Measurements from ENCODE around the gene TUBA1C.
A peak's percentile ranks its signal among the peaks of the same experiment; 100 is the strongest.

TUBA1C gene

DNA sequence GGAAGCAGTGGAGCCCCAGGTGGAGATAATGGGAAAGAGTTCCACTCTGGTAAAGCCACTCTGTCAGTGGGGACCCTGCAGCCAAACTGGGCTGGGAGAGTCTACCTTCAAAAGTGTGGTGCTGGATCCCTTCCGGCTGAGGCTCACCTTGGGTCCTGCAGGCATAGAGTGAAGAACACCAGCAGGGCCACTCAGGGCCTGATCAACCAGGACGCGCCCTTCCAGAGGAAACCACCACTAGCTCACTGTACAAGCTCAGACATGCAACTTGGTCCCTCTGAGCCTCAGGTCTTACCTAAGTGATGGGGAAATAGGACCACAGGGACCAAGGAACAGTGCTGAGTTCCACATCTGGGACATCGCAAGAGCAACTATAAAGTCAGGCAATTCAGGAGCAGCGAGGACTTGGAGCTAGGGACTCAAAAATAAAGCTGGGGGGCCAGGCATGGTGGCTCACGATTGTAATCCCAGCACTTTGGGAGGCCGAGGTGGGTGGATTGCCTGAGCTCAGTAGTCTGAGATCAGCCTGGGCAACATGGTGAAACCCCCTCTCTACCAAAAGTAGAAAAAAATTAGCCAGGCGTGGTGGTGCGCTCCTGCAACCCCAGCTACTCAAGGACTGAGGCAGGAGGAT lies 24.2 kb downstream of the TUBA1C start:
- H3K27ac ChIP-seq, result no peak overlapping the region
- TF ChIP-seq ZFX (IDR thresholded peaks at IDR 0.05), result no peak
- TF ChIP-seq, protein P1, sequence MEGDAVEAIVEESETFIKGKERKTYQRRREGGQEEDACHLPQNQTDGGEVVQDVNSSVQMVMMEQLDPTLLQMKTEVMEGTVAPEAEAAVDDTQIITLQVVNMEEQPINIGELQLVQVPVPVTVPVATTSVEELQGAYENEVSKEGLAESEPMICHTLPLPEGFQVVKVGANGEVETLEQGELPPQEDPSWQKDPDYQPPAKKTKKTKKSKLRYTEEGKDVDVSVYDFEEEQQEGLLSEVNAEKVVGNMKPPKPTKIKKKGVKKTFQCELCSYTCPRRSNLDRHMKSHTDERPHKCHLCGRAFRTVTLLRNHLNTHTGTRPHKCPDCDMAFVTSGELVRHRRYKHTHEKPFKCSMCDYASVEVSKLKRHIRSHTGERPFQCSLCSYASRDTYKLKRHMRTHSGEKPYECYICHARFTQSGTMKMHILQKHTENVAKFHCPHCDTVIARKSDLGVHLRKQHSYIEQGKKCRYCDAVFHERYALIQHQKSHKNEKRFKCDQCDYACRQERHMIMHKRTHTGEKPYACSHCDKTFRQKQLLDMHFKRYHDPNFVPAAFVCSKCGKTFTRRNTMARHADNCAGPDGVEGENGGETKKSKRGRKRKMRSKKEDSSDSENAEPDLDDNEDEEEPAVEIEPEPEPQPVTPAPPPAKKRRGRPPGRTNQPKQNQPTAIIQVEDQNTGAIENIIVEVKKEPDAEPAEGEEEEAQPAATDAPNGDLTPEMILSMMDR (conservative IDR thresholded peaks at IDR 0.05), result no peak

DNA sequence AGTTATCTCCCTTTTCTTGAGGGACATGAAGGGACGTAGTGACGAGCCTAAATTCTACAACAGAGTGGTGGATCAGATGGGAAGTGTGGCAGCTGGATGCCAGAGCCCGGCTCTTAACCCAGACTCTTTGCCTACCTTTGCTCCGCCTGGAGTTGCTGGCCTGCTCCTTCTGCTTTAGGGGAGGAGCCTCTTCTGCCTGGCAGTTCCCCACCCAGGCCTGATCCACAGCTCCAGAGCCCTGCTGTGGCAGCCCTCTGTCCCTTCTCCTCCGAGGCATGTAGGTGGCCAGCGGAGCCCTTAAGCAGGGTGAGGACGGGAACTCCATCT lies 27.8 kb downstream of the TUBA1C start:
- TF ChIP-seq ZFX (IDR thresholded peaks at IDR 0.05), result peak; percentile 68; the same call in 1 of the 2 replicates
- TF ChIP-seq, protein P1 (conservative IDR thresholded peaks at IDR 0.05), result no peak

DNA sequence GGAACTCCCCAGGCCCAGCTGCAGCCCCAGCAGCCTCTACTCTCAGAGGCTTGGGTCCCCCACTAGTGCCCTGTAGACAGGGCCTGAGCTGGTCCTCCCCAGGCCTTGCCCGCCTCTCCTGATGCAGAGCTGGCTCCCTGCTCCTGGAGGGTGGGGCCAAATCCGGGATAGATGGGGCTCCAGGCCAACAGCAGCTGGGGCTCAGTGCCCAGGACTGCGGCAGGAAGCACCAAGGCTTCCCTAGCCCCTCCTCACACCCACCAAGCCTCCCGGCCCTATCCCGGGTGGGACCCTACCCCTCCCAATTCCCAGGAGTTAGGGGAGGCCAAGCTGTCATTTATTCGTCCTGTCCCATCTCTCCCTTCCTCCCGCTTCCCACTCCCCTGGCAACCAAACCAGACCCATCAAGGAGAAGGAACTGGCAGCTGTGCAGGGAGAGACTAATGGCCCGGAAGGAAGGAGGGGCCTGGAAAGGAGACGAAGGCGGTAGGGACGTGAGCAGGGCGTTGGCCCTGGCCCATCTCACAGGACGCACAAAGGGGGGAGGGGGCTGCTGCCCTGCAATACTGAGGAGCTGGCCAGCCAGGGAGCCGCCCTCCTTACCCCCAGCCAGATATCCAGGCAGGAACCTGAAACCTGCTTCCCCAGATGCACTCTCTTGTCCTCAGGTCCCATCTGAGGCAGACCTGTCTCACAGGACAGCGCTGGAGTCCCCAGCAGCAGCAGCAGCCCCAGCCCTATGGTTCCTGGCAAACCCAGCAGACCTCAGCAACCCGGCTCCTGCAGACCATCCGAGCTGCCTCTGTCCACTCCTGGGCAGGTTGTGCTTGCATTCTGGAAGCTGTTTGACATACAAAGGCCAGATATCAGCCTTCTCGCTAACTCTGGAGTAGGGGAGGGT lies 28.4 kb downstream of the TUBA1C start:
- peak overlapping the region; percentile 79 for H3K27ac ChIP-seq
- TF ChIP-seq ZFX (IDR thresholded peaks at IDR 0.05), result no peak
- TF ChIP-seq, protein P1 (conservative IDR thresholded peaks at IDR 0.05), result no peak

More for the DNA sequence above, 27.8 kb downstream of the TUBA1C start:
- H3K27ac ChIP-seq, result peak overlapping the region; percentile 79

DNA sequence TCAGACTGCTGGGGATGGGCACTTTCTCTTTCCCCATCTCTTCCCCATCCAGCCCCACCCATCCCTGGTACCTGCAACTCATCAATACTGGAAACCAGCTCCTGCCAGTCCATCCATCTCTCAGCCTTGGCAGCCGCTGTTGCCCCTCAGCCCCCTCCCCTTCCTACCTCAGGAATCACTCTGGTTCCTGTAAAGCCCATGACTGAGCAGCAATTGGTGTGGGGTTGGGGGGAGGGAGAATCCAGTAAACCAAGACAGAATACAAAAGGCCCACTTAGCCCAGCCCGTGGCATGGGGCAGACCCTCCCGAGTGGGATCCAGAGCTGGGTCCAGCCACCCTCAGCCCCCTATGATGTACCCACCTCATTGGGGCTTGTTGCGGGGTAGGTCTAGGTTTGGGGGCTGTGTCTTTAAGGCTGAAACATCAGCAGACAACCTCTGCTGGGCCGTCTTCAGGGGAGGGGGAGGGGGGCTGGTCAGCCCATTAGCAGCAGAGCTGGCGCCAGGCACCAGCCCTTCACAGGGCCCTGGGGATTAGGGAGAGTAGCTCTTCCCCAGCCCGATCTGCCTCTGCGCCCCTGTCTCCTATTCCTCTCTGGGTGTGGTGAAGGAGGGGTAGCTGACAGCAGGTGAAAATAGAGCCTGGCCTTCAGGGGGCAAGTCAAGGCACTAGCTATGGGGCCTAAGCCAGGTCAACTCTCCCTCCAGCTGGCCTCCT lies 29.4 kb downstream of the TUBA1C start:
- TF ChIP-seq ZFX (IDR thresholded peaks at IDR 0.05), result no peak
- TF ChIP-seq, protein P1 (conservative IDR thresholded peaks at IDR 0.05), result no peak
- H3K27ac ChIP-seq, result peak overlapping the region; percentile 79

DNA sequence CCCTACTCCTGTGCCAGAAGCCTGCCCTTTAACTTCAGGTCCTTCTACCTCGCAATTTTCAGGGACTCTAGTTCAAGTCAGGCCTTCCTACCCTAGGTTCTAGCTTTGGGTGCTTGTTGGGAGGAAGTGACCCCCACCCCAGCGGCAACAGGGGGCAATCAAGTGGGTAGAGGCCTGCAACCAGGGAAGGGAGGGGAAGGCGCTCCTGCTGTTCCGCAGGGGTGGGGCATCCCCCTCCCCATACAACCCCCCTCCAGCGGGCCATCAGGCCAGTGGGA lies 29.9 kb downstream of the TUBA1C start:
- H3K27ac ChIP-seq, result peak overlapping the region; percentile 79; the same call in 1 of the 2 replicates
- no peak for TF ChIP-seq ZFX (IDR thresholded peaks at IDR 0.05)

DNA sequence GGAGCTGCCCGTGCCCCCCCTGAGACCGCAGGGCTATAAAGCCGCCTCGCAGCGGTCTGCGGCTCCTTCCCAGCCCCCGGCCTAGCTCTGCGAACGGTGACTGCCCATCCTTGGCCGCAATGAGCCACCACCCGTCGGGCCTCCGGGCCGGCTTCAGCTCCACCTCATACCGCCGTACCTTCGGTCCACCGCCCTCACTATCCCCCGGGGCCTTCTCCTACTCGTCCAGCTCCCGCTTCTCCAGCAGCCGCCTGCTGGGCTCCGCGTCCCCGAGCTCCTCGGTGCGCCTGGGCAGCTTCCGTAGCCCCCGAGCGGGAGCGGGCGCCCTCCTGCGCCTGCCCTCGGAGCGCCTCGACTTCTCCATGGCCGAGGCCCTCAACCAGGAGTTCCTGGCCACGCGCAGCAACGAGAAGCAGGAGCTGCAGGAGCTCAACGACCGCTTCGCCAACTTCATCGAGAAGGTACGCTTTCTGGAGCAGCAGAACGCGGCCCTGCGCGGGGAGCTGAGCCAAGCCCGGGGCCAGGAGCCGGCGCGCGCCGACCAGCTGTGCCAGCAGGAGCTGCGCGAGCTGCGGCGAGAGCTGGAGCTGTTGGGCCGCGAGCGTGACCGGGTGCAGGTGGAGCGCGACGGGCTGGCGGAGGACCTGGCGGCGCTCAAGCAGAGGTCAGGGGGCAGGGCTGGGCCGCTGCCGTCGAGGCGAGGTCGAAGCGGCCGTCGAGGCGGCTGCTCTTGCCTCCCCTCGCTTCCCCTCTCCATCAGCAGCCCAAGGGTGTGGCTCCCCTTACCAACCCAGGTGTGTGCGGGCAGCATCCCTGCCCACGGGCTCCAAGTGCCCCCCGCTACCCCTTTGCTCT lies 30.4 kb downstream of the TUBA1C start, which contains the start of gene PRPH:
PRPH (plus strand) TSS at position 66 of the 855 bp plus-strand sequence; CDS start at position 120, 54 bp downstream.
- H3K27ac ChIP-seq, result peak within 1 kb of the TSS; percentile 79

More for the DNA sequence above, 30.4 kb downstream of the TUBA1C start, which contains the start of gene PRPH:
- TF ChIP-seq, protein P1 (conservative IDR thresholded peaks at IDR 0.05), result no peak
- no peak for TF ChIP-seq ZFX (IDR thresholded peaks at IDR 0.05)

Measured in C4-2B (cell line).